Small intestine (tissue), 7 donors: Measurements from ENCODE around the gene PLCB4. TPM values are rescaled to one million over a fixed set of nuclear protein-coding genes. Genes with fewer than 3 reads are reported as not detected.

Experiments used
- DNase-seq, 2 donors: peaks; one replicate each; pipeline versions ENCODE4 v3.0.0 to v3.0.0-alpha.2; 2013
- FAIRE-seq: peaks from 2 replicates; lab custom pipeline; 2012; peaks lifted over from hg19 to GRCh38; lab: Jason Lieb, UNC
- H3K27ac ChIP-seq, 3 donors: one replicate each; pipeline ENCODE4 v1.5.1; 2013; ENCODE audit warnings: low read length in 2 of 3, mild to moderate bottlenecking in 2 of 3, control low read depth in 1 of 3, inconsistent platforms in 1 of 3, low read depth in 1 of 3, moderate library complexity in 1 of 3
- H3K27me3 ChIP-seq, 3 donors: one replicate each; pipeline ENCODE4 v1.6.1; 2013; ENCODE audit warnings: low read length in 3 of 3, inconsistent platforms in 1 of 3; ENCODE audit not compliant: control insufficient read depth in 3 of 3, insufficient read depth in 3 of 3
- H3K36me3 ChIP-seq, 3 donors: one replicate each; pipeline ENCODE4 v1.6.1; 2013; ENCODE audit warnings: low read length in 3 of 3, inconsistent platforms in 1 of 3, low read depth in 1 of 3, mild to moderate bottlenecking in 1 of 3, moderate library complexity in 1 of 3; ENCODE audit not compliant: control insufficient read depth in 3 of 3, insufficient read depth in 2 of 3
- H3K4me1 ChIP-seq, 3 donors: one replicate each; pipeline ENCODE4 v1.6.1; 2013; ENCODE audit warnings: low read length in 2 of 3, inconsistent platforms in 1 of 3, low read depth in 1 of 3, mild to moderate bottlenecking in 1 of 3, moderate library complexity in 1 of 3; ENCODE audit not compliant: control insufficient read depth in 3 of 3, insufficient read depth in 2 of 3
- H3K4me3 ChIP-seq, 3 donors: one replicate each; pipeline ENCODE4 v1.5.1; 2013; ENCODE audit warnings: low read length in 3 of 3, control low read depth in 1 of 3, inconsistent platforms in 1 of 3, low read depth in 1 of 3, mild to moderate bottlenecking in 1 of 3, moderate library complexity in 1 of 3
- H3K9me3 ChIP-seq, 2 donors: one replicate each; pipeline ENCODE4 v1.6.1; 2013; ENCODE audit warnings: low read depth in 1 of 2, low read length in 1 of 2; ENCODE audit not compliant: control insufficient read depth in 2 of 2, insufficient read depth in 1 of 2
- WGBS, 3 donors: extraction: QIAGEN DNeasy Blood & Tissue Kit; methylation state at CpG; one replicate each; pipeline ENCODE4 v1.1.7; 2013; 5-methylcytosine and 5-hydroxymethylcytosine counted together
- polyA plus RNA-seq, 4 donors: library from polyadenylated mRNA; stranded (reverse) in 3 of 4; unstranded in 1 of 4; fragments of 200-250 nt in 3 of 4; fragments of 120-200 nt in 1 of 4; gene quantifications; one replicate each; pipeline versions ENCODE4 v1.2.1 to v1.2.3, GENCODE V29; 2013
- donor health status: healthy with polysubstance abuse.
- donor health status: control.
- donor health status: control.
- donor health status: Bipolar disorder and iron deficiency.
- donor health status: healthy.

PLCB4 gene
- polyA plus RNA-seq, 4 donors, result under 0.01 to 14.4 (median 3.4) TPM

DNA sequence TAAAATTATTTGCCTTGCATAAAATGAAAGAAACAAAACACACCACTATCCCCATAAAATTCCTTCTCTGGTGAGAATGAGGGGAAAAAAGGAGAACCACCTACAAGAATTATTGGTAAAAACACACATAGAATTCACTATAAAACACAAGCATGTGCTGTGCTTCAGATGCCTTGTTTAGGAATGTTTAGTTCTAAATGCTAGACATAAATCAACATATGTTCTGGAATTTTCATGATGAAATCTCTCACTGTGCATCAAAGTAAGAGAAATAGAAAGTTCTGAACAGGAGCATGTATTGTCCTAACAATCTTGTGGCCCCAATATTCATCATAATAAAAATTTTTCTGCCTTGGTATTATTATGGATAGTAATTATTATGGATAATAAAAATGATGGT lies 111.0 kb downstream of the PLCB4 start:
- no peak overlapping the region for H3K27ac ChIP-seq
- no peaks in the 10 kb centered on the region for H3K4me1 ChIP-seq
- DNase-seq, result no peak
- no peak for FAIRE-seq
- H3K9me3 ChIP-seq, result no peaks in the 10 kb centered on the region
- no peak overlapping the region for H3K4me3 ChIP-seq
- H3K27me3 ChIP-seq, result no peaks in the 10 kb centered on the region
- H3K36me3 ChIP-seq, result no peaks in the 10 kb centered on the region

DNA sequence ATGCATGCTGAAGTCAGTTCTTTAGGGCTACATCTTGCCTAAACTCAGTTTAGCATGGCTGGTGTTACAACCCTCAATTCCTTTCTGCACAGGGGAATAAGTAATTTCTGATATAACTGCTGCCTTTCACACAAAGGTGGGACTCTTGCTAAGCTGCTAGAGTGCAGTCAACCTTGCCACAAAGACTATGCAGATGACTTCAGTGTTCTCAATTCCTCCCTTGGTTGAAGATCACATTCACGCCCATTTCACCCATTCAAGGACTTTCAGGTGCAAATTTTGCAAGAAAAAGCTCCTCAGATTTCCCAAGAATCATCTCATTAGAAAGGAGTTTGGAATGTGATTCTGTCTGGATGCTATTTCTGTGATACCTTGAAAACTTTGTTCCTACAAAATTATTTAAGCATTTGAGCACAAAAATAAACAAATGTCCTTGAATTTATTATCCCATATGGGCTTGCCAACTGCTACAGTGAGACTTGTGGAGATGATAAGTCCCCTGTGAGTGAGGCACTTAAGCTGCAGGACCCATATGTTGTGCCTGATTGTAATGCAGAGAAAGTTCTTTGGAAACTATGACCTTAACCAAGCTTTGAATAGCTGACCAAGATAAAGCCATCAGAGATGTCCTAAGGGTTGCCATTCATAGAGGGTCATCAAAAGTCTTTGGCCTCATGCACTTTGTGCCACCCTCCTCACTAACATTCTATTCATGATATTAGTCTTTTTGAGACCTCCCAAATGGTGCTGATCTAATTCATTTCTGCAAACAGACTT lies 111.8 kb downstream of the PLCB4 start:
- Histone ChIP-seq H3K9me3 (no peaks in the 10 kb centered on the region), H3K4me3 (no peak overlapping the region), H3K36me3 (no peaks in the 10 kb centered on the region), H3K27ac (no peak overlapping the region), H3K4me1 (no peaks in the 10 kb centered on the region), H3K27me3 (no peaks in the 10 kb centered on the region)
- DNase-seq, result no peak
- FAIRE-seq, result no peak
- WGBS, 3 donors, result 63 to 89% (median 83%) methylated on average over 1 of the region's 1 CpG

DNA sequence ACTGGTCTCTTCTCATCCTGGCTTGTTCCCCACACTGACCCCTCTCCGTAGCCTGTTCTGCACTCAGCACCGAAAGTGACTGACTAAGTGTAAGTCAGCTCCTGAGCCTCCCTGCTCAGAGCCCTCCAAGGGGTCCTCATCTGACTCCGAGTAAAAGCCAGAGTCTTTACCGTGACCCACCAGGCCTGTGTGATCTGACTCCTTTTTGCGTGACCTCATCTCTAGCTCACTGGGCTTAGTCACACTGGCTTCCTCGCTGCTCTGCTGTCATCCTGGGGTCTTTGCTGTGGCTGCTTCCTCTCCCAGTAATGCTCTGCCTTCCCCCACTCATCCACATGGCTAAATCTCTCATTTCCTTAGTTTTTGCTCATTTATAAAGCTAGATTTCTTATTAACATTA lies 116.6 kb downstream of the PLCB4 start:
- Histone ChIP-seq H3K4me3 (no peak overlapping the region), H3K4me1 (no peaks in the 10 kb centered on the region), H3K36me3 (peaks cover 0 to 2% (median 0%) of the 10 kb centered on the region in 3 donors), H3K27ac (no peak overlapping the region), H3K27me3 (no peaks in the 10 kb centered on the region), H3K9me3 (no peaks in the 10 kb centered on the region)
- WGBS, 3 donors, result 90 to 93% (median 91%) methylated on average over 6 of the region's 6 CpGs
- no peak for DNase-seq
- FAIRE-seq, result no peak

DNA sequence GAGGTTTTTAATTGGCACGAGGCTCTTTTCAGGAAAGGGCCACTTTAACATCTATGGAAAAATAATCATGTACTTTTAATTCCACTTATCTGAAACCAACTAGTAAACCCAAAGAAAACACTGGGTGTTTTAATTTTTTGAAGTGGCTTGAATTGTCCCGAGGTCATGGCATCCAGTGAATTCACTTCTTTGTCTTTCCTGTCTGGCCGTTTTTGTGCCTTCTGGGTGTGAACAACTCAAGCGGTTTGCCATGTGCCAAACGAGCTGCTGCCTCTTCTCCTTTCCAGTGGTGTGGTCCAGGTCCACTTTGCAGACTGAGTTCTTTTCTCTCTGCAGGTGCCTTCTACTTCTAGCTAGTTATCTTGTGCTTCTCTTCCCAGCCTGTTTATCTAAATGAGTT lies 117.5 kb downstream of the PLCB4 start:
- Histone ChIP-seq H3K27ac (no peak overlapping the region), H3K36me3 (peaks cover 0 to 2% (median 0%) of the 10 kb centered on the region in 3 donors), H3K9me3 (no peaks in the 10 kb centered on the region), H3K4me3 (no peak overlapping the region), H3K4me1 (no peaks in the 10 kb centered on the region), H3K27me3 (no peaks in the 10 kb centered on the region)
- 55 to 67% (median 62%) methylated on average over 5 of the region's 5 CpGs for WGBS, 3 donors
- no peak for FAIRE-seq
- DNase-seq, result no peak

DNA sequence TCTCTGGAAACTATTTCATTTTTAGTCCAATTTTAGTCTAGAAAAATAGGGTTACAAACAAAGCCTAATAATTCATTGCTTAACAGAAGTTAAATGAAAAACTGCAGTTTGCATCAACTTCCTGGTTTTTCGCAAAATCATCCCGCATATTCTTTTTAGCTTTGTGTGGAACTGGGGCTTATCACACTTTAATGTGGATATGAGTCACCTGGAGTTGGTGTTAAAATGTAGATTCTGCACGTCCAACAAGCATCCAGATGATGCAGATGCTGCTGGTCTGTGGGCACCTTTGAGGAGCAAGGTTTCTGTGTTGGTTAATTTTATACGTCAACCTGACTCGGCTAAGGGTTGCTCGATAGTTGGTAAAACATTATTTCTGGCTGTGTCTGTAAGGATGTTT lies 126.1 kb downstream of the PLCB4 start:
- no peaks in the 10 kb centered on the region for H3K36me3 ChIP-seq
- FAIRE-seq (no peak), DNase-seq (no peak)
- no peaks in the 10 kb centered on the region for H3K9me3 ChIP-seq
- H3K27ac ChIP-seq, result no peak overlapping the region
- WGBS, 3 donors, result 86 to 89% (median 87%) methylated on average over 6 of the region's 6 CpGs
- H3K4me3 ChIP-seq, result no peak overlapping the region
- H3K27me3 ChIP-seq, result no peaks in the 10 kb centered on the region
- no peaks in the 10 kb centered on the region for H3K4me1 ChIP-seq

DNA sequence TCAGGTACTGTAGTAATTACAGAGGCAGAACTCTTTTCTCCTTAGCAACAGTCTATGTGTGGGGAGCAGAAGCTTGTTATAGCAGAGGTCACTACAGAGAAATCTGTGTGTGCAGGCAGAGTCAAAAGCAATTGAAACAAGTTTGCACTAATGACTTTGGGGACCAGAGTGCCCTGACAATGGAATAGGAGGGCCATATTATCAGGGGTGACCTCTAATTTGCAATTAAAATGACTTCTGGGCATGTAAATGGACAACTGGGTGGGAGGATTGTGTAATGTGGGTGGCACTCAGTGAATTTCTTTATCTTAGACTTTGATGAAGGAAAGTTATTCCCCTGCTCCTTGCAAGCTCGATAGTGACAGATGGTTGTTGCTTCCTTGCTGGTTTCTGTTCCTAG lies 127.2 kb downstream of the PLCB4 start:
- Histone ChIP-seq H3K9me3 (no peaks in the 10 kb centered on the region), H3K4me1 (no peaks in the 10 kb centered on the region), H3K4me3 (no peak overlapping the region), H3K36me3 (no peaks in the 10 kb centered on the region), H3K27ac (no peak overlapping the region), H3K27me3 (no peaks in the 10 kb centered on the region)
- FAIRE-seq (no peak), DNase-seq (no peak)
- WGBS, 3 donors, result 58 to 71% (median 68%) methylated on average over 1 of the region's 1 CpG

DNA sequence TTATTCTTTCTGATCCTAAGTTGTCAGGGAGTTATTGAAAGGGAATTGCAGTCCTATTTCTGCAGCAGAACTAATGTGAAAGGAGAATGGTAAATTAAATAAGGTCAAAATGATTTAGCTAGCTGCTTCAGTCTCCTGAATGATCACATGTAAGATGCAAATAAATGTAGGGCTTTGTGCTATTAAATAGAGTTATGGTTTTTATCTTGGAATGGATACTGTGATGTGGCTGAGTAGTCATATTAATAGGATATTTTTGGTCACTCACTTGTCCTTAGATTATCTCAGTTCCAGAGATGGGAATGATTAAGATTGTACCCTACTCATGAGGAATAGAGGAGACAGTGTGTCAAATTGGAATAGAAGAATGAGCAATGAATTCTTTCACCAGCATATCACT lies 129.6 kb downstream of the PLCB4 start:
- no peak overlapping the region for H3K27ac ChIP-seq
- no peak for FAIRE-seq

DNA sequence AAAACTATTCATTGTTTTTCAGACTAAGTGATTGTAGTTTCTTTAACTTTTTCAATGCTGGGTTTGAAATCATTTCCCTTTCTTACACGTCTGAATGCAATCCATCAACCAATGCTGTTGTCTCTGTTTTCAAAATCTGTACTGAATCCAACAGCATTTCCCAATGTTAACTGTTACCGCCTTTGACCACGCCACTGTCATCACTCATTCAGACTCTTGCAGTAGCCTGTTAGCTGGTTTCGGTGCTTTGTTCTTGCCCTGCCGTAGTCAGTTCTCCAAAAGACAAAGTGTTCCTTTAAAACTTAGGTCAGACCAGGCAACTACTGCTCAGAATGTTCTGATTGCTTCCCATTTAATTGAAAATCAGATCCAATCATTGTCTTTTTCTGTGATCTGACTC lies 131.3 kb downstream of the PLCB4 start:
- FAIRE-seq (no peak), DNase-seq (no peak)
- WGBS, 3 donors, result 82 to 93% (median 83%) methylated on average over 5 of the region's 5 CpGs
- H3K4me1 ChIP-seq, result peaks cover 0 to 10% (median 0%) of the 10 kb centered on the region in 3 donors
- H3K27ac ChIP-seq, result no peak overlapping the region
- no peaks in the 10 kb centered on the region for H3K9me3 ChIP-seq
- H3K36me3 ChIP-seq, result no peaks in the 10 kb centered on the region
- H3K4me3 ChIP-seq, result no peak overlapping the region
- H3K27me3 ChIP-seq, result no peaks in the 10 kb centered on the region

More for the DNA sequence above, 129.6 kb downstream of the PLCB4 start:
- Histone ChIP-seq H3K36me3 (no peaks in the 10 kb centered on the region), H3K27me3 (no peaks in the 10 kb centered on the region), H3K4me3 (no peak overlapping the region), H3K9me3 (no peaks in the 10 kb centered on the region), H3K4me1 (peaks cover 0 to 10% (median 0%) of the 10 kb centered on the region in 3 donors)
- no peak for DNase-seq

DNA sequence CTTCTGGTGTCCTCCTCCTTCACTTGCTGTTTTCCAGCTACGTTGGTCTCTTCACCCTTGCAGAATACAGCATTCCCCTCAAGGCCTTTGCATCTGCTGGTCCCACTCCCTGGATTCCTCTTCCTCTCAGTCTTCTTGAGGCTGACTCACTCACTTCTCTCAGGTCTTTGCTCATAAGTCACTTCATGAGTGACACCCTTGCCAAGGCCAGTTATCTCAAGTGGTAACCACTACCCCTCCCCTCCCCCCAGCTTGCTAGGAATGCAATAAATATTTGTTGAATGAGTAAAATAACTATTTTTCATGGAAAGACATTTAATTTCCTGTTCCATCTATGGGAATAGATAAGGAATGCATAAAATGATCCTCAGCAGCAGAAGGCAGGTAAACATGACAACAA lies 131.7 kb downstream of the PLCB4 start:
- Histone ChIP-seq H3K4me3 (no peak overlapping the region), H3K4me1 (peaks cover 0 to 10% (median 0%) of the 10 kb centered on the region in 3 donors), H3K27me3 (no peaks in the 10 kb centered on the region), H3K9me3 (no peaks in the 10 kb centered on the region), H3K27ac (no peak overlapping the region), H3K36me3 (no peaks in the 10 kb centered on the region)
- WGBS, 3 donors, result 67 to 91% (median 82%) methylated on average over 1 of the region's 1 CpG
- DNase-seq (no peak), FAIRE-seq (no peak)
